Measurements from ENCODE around the gene RAB30. TPM values are rescaled to one million over a fixed set of nuclear protein-coding genes. Genes with fewer than 3 reads are reported as not detected.
"Not testable (repeated sequence)": the region's sequence is repeated elsewhere in the genome, so short reads cannot be mapped to it uniquely, and the experiment has no call there.

The RAB30 gene
- total RNA-seq, 1 donor from 2014 or later, result 13.6 TPM

DNA sequence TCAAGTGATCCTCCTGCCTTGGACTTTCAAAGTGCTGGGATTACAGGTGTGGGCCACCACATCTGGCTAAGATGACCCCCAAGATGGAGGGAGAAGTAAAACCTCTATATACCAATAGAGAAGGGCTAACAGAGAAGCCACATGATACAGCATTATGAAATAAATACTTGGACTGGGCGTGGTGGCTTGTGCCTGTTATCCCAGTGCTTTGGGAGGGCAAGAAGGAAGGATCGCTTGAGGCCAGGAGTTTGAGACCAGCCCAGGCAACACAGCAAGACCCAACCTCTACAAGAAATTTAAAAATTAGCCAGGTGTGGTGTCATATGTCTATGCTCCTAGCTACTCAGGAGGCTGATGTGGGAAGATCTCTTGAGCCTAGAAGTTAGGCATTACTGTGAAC lies 61.7 kb downstream of the RAB30 start:
- no peak for DNase-seq (ENCODE audit: low spot score)

DNA sequence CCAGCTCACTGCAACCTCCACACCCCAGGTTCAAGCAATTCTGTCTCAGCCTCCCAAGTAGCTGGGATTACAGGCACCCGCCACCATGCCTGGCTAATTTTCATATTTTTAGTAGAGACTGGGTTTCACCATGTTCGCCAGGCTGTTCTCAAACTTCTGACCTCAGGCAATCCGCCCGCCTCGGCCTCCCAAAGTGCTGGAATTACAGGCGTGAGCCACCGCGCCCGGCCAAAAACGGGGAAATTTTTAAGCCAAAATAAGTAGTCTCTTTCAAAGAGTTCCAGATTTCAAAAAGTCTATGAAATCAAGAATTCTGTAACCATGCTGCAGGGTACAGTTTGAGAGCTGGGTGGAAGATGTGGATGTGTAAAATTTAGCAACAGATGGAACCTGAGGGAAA lies 62.6 kb downstream of the RAB30 start:
- DNase-seq (ENCODE audit: low spot score), result not testable (repeated sequence)

DNA sequence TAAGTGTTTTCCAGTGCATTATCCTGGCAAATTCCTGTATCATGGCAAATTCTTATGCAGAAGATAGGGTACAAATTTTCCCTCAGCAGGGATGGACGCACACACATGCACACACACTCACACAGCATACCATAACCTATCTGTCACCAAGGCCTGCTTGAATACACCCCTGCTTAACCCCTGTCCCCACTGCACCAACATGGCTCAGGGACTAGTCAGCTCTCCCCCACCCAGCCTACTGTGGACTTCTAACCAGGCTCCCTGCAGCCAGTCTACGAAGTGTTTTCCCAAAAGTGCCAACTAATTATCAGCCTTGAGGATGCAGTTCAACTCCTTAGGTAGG lies 63.1 kb downstream of the RAB30 start:
- DNase-seq (ENCODE audit: low spot score), result no peak

DNA sequence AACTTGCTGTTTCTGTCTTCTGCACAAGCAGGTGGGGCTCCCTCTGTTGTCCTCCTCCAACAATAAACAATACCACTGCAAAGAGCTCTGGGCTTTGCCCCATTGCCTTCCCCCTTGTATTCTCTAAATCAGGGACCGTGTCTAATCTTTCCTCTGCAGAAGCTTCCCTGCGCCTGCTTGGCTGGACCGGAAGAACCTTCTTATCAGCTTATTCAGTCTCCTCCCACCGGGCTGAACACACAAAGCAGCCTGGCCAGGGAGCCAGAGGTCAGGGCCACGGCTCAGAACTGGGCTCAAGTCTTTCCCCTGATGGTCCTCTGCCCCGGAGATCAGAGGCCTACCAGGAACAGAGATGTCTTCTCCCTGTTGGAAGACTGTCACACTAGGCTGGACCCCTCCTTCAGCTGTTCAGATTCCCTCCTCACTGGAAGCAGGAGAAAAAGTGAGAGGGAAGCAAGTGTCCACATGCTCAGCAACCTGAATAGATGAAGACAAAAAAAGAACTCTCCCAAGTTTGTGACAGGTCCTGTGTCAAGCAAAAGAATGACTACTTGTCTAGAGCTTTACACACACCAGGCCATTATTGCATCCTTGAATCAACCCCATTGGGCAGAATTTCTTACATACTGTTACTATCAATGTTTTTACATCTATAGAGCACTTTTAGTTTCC lies 63.7 kb downstream of the RAB30 start:
- DNase-seq (ENCODE audit: low spot score), result peak; percentile 54

DNA sequence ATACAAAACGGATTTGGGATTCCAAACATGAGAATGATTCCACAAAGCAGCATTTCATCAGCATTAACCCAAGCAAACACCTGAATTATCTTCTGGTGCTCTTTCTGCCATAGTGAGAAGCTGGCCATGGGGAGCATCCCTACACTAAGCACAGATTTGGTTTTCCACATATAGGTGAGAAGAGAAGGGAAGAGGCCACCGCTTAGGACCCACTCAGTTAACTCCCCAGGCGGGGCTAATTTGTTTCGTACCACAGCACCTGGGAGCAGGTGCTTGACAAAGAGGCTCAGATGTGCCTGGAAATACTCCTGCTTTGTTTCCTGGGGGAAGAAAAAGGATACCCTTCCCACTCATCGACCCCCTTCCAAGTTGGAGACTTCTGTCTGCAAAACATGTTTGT lies 64.2 kb downstream of the RAB30 start:
- DNase-seq (ENCODE audit: low spot score), result no peak

DNA sequence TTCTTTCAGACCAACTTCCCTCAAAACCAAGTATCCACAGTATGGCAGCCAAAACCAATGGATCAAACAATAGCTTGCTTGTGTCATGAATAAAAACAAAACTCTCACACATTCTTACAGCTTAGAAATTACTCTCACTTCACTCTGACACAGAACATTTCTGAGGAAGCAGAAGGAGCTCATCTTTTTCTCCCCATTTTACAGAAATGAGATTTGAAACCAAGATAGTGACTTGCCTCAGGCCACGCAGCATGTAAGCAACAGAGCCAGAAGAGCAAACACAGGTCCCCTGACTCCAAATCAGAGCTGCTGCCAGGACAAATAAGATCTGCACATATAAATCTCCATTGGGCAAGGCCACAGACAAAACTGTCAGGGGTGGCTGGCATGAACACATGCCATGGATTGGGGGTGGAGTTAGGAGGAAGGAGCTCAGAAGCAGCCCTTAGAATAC lies 64.8 kb downstream of the RAB30 start:
- no peak for DNase-seq (ENCODE audit: low spot score)

DNA sequence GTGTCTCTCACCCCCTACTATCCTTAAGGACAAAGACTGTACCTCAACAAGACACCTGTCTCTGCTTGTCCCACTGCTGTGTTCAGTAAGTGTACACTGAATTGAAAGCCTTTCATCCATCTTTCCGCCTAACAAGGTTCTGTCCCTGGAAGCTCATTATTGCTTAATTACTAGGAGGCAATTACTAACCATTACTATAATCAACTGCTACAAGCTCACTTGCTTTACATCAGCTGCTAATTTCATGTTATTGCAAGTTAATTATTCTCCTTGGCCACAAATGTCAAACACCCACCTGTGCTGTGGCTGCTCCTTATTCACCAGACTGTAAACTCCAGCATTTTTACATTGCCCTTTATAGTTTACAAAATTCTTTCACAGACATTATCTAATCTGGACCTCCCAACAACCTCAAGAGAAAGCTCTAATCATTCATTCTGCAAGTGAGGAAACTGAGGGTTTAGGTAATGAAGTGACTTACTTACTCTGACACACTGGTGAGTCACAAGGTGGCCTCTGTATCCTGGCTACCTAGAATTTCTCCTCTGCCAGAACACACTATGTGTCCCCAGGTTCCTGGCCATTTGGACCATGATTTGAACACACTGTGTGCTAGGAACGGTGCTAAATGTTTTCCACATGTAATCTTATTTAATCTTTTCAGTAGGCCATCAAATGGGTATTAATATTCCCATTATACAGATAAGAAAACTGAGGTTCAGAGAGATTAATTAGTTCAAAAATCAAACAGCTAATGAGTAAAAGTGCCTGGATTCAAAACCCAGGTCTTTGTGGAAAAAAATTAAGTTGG lies 66.7 kb downstream of the RAB30 start:
- no peak for DNase-seq (ENCODE audit: low spot score)

DNA sequence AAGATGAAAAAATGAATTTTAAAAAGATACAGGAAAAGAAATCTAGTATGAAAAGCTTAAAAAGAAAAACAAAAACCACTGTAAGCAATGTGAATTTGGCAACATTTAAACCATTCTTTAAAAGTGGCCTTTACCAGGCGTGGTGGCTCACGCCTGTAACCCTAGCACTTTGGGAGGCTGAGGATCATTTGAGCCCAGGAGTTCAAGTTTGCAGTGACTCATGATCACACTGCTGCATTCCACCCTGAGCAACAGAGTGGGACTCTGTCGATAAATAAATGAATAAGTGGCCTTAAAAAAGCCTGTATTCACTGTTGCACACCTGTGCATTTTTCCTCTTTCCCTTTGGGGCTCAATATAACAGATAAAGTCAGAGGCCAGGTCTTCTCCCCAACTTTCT lies 69.2 kb downstream of the RAB30 start:
- DNase-seq (ENCODE audit: low spot score), result no peak

DNA sequence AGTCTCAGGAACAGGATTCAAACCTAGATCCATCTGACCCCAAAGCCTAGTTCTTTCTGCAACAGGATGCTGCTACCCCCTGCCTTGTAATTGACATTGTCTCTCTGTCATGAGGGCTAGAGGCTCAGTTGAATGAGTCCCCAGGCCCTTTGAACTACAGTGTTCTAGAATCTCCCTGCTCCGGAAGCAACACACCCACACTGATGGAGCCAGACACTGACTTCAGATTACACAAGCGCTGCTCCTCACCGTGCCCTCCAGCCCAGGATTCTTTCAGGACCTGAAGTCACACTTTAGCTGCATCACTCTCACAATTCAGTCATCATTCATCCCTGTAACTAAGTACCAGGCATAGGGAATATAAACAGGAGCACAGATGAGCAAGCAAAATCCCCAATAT lies 69.6 kb downstream of the RAB30 start:
- DNase-seq (ENCODE audit: low spot score), result no peak

DNA sequence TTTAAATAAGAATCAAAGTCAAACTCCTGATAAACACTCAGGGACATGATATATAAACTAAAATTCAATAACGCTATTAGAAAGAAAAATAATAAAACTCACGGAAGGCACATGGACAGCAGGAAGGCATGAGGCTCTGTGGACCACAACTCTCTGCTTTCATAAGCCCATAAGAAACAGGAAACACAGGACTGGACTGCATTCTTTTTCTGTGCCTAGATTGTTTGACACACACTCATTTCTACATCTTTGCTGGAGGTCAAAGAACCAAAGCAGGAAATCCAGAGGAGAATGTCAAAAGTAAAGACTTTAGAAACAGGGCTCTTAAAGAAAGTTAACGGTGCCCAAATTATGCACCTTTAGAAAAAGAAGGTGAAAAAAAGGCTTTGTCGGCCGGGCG lies 71.3 kb downstream of the RAB30 start:
- no peak for DNase-seq (ENCODE audit: low spot score)

DNA sequence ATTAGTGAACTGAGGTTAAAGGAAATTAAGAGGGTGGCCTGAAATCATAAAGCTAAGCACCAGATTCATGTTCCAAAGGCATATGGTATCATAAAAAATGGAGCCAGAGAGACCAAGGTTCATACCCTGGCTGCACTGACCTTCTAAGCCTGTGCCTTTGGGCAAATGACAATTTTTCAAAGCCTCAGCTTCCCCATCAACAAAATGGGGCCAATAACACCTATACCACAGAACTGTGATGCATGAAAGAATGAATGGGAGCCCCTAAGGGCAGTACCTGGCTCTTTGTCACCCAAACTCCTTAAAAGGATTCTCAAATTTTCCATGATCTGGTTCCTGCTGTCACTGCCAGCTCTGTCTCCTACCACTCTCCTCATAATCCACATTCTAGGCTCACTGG lies 72.5 kb downstream of the RAB30 start:
- no peak for DNase-seq (ENCODE audit: low spot score)

DNA sequence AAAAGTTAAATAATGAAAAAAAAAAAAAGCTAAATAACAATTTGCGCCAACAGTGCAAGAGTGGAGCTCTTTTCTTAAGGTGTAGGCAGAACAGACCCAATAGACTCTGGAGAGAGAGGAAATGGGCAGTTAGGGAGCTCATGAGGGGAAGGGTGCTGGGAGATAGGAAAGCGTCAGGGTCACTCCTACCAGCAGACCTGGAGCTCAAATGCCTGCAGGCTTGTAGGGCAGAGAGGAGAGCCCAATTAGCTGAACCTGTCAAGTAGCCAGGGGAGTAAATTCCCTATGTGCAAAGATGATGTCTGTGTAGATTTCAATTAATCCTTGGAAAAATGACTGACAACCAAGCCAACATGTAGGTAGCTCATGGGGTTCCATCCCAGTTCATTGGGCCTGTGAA lies 73.0 kb downstream of the RAB30 start:
- DNase-seq (ENCODE audit: low spot score), result no peak

DNA sequence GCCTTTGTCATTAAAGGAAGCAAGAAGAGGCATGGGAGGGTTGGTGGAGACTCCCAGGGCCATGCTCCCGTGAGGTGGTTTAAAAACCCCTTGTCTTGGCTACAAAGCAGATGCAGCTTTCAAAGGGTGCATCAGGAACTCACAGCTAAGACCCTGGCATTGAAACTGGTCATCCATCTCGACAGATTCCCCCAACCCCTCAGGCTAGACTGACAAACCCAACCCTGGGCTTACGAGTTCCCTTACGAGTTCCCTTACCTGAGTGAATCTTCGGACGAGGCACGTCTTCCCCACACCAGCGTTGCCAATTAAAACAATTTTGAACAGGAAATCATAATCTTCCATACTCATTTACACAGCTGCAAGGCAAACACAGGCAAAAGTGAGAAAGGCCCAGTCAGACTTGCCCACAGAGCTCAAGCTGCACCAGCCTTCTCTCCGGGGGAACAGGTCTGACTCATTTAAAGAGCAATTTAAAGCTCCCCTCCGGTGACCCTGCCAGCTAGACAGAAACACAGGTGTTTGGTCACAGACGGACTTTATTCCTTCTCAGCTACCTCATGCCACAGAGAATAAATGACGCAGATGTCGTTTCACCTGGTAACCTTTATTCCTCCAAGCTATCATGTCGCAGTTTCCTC lies 74.6 kb downstream of the RAB30 start:
- DNase-seq (ENCODE audit: low spot score), result no peak

DNA sequence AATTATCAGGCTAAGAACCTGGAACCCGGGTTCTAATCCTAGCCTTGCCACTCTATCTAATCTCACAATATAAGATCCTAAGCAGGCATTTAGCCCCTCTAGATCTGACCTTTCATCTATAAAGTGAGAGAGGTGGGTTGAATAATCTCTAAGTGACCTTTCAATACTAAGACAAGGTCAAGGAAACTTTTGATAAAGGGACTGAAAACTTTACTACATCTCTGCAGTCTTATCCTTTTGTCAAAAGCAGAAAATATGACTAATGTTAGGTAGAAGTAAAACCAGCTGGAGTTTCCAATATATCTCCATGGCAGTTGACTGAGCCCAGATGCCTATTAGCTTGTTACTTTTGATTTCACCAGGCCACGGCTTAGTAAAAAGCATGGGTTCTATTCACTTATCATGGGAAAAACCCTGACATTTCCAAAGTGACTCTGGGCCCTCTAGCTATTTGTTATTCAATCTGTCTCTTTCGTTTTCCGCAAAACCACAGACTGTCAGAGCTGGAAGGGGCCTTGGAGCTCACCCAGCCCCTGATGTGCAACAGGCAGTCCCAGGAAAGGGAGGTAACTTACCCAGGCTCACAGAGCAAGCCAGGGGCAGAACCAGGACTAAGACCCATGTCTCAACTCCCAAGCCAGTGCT lies 75.8 kb downstream of the RAB30 start:
- no peak for DNase-seq (ENCODE audit: low spot score)

DNA sequence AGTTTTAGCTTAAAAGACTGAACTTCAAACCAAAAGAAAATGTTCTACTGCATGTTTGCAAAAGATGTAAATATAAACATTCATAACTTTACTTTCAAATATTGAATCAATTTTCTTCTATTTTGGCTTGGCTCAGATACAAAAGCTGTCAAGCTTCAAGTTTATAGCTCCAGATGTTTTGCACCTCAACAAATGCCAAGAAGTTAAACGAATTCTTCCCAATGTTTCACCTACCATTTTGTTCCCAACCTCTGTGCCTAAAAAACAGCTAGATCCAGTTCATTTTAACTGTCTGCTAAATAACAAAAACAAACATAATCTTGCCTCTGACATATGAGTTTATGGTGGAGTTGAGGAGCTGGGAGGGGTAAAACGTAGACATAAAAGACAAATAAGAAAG lies 76.5 kb downstream of the RAB30 start:
- no peak for DNase-seq (ENCODE audit: low spot score)

DNA sequence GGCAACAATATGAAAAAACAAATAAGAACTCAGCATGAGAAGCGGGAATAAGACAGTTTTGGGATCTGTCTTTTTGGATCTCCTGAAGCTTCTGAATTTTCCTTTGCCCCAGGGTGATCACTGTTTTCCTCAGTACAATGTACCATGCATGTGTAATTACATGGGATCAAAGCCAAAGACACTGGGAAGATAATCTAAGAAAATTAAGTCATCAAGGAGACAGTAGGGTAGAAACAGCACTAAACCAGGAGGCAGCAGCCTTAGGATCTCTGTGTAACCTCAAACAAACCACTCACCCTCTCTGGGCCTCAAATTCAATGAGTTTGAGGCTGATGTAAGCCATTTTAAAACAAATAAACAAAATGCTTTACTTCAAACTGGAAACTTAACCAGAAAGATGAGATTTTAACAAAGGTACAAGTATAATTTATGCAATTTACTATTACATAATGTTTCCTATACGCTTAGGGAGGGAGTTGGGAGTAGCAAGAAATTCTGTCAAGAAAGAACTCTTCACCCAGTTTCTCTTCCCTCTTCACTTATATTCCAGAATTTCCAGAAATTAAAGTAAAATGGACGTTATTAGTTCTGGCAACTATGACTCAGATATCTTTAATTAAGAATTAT lies 77.0 kb downstream of the RAB30 start:
- DNase-seq (ENCODE audit: low spot score), result no peak

DNA sequence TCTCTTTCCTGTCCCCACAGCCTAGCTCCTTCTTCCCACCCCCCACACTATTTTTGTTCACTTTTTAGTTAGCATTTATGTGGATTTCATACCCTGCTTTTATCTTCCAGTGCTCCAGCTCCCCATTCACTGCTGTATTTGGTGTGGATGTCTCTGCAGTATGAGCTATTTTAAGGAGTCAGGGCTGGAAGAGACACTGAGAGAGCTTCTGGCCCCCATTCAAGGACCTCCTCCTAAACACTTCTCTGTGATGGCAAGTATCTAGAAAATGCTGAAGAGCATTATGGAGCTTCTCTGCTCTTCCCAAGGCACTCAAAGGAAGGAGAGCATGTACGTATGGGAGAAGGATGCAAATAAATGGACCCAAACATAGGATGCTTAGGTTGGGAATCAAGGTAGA lies 79.5 kb downstream of the RAB30 start:
- DNase-seq (ENCODE audit: low spot score), result no peak

DNA sequence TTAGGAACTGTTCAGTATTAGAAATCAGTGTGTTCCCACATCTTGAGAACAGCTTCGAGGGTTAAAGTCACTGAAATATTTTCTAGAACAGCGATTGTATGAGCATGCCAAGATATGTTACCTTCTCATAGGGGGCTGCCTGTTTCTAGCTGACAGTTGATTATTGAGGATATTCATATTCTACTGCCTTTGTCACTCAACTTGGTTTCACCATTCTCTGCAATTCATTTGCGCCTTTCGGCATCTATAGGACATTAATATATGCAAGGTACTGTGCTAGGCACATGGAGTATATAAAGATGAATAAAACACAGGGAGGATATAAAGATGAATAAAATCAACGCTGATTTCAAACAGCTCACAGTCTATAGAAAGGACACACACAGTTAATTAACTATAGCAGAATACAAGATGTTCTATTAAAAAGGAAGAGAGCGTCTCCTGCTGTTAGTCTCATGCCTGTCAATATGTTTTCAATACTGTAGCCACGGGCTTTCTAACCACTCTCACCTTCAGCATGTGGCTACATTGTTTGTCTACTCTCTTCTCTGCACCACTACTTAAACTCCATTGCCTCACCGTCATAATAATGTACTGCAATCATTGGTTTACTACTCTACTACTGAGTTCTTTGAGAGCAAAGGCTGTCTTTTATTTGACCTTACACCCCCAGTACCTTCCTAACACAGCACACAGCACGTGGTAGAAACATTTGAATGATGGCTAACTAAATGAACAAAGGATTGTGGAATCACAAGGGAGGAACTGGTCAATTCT lies 81.9 kb downstream of the RAB30 start:
- DNase-seq (ENCODE audit: low spot score), result no peak

DNA sequence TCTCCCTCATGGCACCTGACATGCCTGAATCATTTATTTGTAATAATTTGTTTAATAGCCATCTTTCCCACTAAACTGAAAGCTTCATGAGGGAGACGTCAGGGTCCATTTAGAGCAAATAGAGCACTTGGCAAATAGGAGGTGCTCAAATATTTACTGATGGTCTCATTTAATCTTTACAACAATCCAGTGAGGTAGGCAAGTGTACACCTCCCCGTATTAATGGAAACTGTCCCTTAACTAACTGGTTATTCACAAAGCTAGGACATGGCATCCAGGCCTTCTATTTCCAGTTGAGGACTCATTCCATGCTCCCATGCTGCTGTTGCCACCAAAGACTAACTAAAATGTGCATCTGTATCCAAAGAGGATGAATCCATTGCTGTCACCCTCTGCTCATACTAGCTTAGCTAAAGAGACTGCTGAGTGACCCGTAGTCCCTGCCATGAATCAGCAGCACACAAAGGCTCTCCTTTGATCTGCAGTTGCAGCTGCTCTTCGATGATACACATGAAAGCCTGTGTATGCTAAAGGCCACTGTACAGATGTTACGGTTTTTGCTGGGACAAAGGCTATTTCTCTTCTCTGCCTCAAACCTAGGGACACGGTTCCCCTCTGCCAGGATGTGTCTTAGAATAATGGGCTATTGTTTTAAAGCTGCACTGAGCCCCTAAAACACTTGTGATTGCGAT lies 82.6 kb downstream of the RAB30 start:
- no peak for DNase-seq (ENCODE audit: low spot score)

DNA sequence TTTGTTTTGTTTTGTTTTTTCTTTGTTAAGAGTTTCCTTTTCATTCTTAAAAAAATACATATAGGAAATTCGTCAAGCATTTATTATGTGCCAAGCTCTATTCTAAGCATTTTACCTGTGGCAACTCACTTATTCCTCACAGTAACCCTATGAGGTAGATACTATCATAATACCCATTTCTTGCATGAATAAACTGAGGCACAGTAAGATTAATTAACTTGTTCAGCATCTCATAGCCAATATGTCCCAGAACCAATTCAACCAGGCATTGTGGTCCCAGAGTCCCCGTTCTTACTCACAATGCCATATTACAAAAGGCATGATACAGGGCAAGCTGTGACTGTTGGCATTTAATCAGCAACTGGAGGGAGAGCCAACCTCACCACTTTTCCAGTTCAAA lies 83.7 kb downstream of the RAB30 start:
- no peak for DNase-seq (ENCODE audit: low spot score)

DNA sequence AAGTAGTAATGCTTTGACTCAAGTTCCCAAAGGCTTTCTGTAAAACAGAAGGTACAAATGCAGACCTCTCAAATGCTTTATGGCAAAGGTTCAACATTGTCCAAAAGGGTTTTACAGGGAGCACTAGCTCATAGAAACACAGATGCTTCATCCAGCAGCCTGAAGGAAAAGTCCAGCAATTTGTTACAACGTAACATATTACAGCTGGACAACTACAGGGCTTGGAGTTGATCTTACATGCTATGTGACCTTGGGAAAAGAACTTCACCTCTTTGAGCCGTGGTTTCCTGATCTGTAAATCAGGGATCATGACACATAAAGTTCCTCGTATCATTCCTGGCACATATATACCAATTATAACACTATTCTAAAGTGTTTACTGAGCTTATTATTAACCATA lies 85.3 kb downstream of the RAB30 start:
- no peak for DNase-seq (ENCODE audit: low spot score)

Data from mucosa of gallbladder (tissue), 1 donor.